Keratinocyte (primary cell): ENCODE measurements around the gene CA11. TPM values are rescaled to one million over a fixed set of nuclear protein-coding genes. Genes with fewer than 3 reads are reported as not detected.

Experiments
- DNase-seq: peaks from one replicate; pipeline ENCODE4 v3.0.0-alpha.2; 2011; ENCODE audit warnings: low read depth, missing footprints, low spot score
- FAIRE-seq: peaks from 2 replicates; lab custom pipeline; 2011; peaks lifted over from hg19 to GRCh38; lab: Jason Lieb, UNC
- H2AFZ ChIP-seq: 2 replicates; pipeline ENCODE4 v1.6.0; 2012; ENCODE audit warnings: low read length, control low read depth, inconsistent platforms; ENCODE audit not compliant: control insufficient read depth
- H3K27ac ChIP-seq: 2 replicates; pipeline ENCODE4 v1.5.1; 2011; ENCODE audit warnings: low read length; ENCODE audit not compliant: control insufficient read depth, insufficient read depth
- H3K27me3 ChIP-seq: 3 replicates; pipeline ENCODE4 v1.6.0; 2011; ENCODE audit warnings: low read length; ENCODE audit not compliant: control insufficient read depth, insufficient read depth; ENCODE audit errors: extremely low read depth
- H3K36me3 ChIP-seq, 2 experiments: 2 replicates in 1 of 2; 3 replicates in 1 of 2; pipeline ENCODE4 v1.5.1; 2011; ENCODE audit warnings: low read length in 2 of 2, mild to moderate bottlenecking in 1 of 2; ENCODE audit not compliant: control insufficient read depth in 2 of 2, insufficient read depth in 2 of 2; ENCODE audit errors: extremely low read depth in 1 of 2
- H3K4me1 ChIP-seq: 3 replicates; pipeline ENCODE4 v1.5.1; 2011; ENCODE audit warnings: low read length; ENCODE audit not compliant: control insufficient read depth, insufficient read depth; ENCODE audit errors: extremely low read depth
- H3K4me2 ChIP-seq: 3 replicates; pipeline ENCODE4 v1.6.0; 2011; ENCODE audit warnings: low read depth, low read length; ENCODE audit not compliant: control insufficient read depth, insufficient read depth; ENCODE audit errors: extremely low read depth
- H3K4me3 ChIP-seq, 3 experiments: fragments of 200-600 bp in 1 of 3; sonication (generic) in 1 of 3; 2 replicates in 2 of 3; 3 replicates in 1 of 3; pipeline ENCODE4 v1.5.1; 2011 to 2016; ENCODE audit warnings: low read length in 3 of 3, mild to moderate bottlenecking in 3 of 3, control low read depth in 2 of 3, inconsistent platforms in 1 of 3, low read depth in 1 of 3, mixed read lengths in 1 of 3, mixed run types in 1 of 3, moderate library complexity in 1 of 3; ENCODE audit not compliant: control insufficient read depth in 2 of 3, insufficient read depth in 2 of 3; ENCODE audit errors: extremely low read depth in 1 of 3
- H3K79me2 ChIP-seq: 2 replicates; pipeline ENCODE4 v1.6.0; 2012; ENCODE audit warnings: low read length; ENCODE audit not compliant: control insufficient read depth, insufficient read depth
- H3K9ac ChIP-seq: 3 replicates; pipeline ENCODE4 v1.6.0; 2011; ENCODE audit warnings: low read length; ENCODE audit not compliant: control insufficient read depth, insufficient read depth; ENCODE audit errors: extremely low read depth
- H3K9me1 ChIP-seq: 3 replicates; pipeline ENCODE4 v1.6.0; 2011; ENCODE audit warnings: low read length; ENCODE audit not compliant: control insufficient read depth, insufficient read depth; ENCODE audit errors: extremely low read depth
- H3K9me3 ChIP-seq: 2 replicates; pipeline ENCODE4 v1.5.1; 2012; ENCODE audit warnings: low read depth, low read length; ENCODE audit not compliant: control insufficient read depth
- H4K20me1 ChIP-seq: 3 replicates; pipeline ENCODE4 v1.6.0; 2011; ENCODE audit warnings: low read length; ENCODE audit not compliant: control insufficient read depth, insufficient read depth; ENCODE audit errors: extremely low read depth
- CTCF ChIP-seq, 3 experiments: IDR thresholded peaks in 1 of 3; conservative IDR thresholded peaks in 1 of 3; optimal IDR thresholded peaks in 1 of 3; 2 replicates in 2 of 3; 3 replicates in 1 of 3; pipeline versions ENCODE3 to v1.5.1; 2011; ENCODE audit warnings: low read length in 3 of 3, mild to moderate bottlenecking in 3 of 3, moderate library complexity in 2 of 3, control low read depth in 1 of 3, inconsistent platforms in 1 of 3; ENCODE audit not compliant: insufficient read depth in 2 of 3; ENCODE audit errors: extremely low read depth in 1 of 3
- EZH2 ChIP-seq: IDR thresholded peaks from one replicate; pipeline ENCODE4 v1.6.1; 2012; ENCODE audit warnings: inconsistent platforms, mild to moderate bottlenecking, low read length, moderate library complexity
- dilution Hi-C: fragments of 300-500 bp; cut with MboI; formaldehyde crosslinking; loops from one replicate; pipeline ENCODE4 v1.7.0; 2020; ENCODE audit warnings: low sequenced_read_pairs; ENCODE audit not compliant: extremely low pct_ligation_motif_present
- polyA plus RNA-seq, 5 experiments: library from polyadenylated mRNA; depleted of rRNA in 3 of 5; stranded (reverse) in 3 of 5; stranded (forward) in 1 of 5; unstranded in 1 of 5; fragments of >200 nt; gene quantifications; 1 replicate in 1 of 5; 2 replicates in 3 of 5; 3 replicates in 1 of 5; pipeline versions ENCODE4 v1.2.1 to v1.2.3, GENCODE V29; 2011 to 2012; ENCODE audit warnings: missing spikeins in 2 of 5, low read depth in 1 of 5, low replicate concordance in 1 of 5

Gene CA11
- polyA plus RNA-seq, 1 donor (not counting 4 experiments of a cell fraction or from before 2014, with no cell fraction given) = 1.6 TPM

GRCh38 chr19:48627201-48627864 lies 18.7 kb downstream of the CA11 start:
- peaks cover 20% of the 10 kb centered on the region for H3K4me1 ChIP-seq

GRCh38 chr19:48625891-48626327 lies 20.1 kb downstream of the CA11 start:
- FAIRE-seq (no peak), DNase-seq (no peak)
- Histone ChIP-seq H3K9me1 (no peaks in the 10 kb centered on the region), H3K9me3 (no peaks in the 10 kb centered on the region), H3K27me3 (no peaks in the 10 kb centered on the region), H4K20me1 (no peaks in the 10 kb centered on the region), H3K4me2 (no peak overlapping the region), H2AFZ (no peak overlapping the region), H3K4me1 (peaks cover 18% of the 10 kb centered on the region), H3K4me3 (no peak overlapping the region), H3K27ac (no peak overlapping the region), H3K79me2 (no peaks in the 10 kb centered on the region), H3K36me3 (peaks cover 1 to 4% of the 10 kb centered on the region in 2 experiments), H3K9ac (no peak overlapping the region)
- dilution Hi-C loops = no loop called here
- TF ChIP-seq EZH2 = no peak
- TF ChIP-seq CTCF (optimal IDR thresholded peaks at IDR 0.05 in 1 of 3, IDR thresholded peaks at IDR 0.05 in 1 of 3, conservative IDR thresholded peaks at IDR 0.05 in 1 of 3; ENCODE audit: extremely low read depth in 1 of 3, insufficient read depth in 2 of 3, low read length in 3 of 3) = no peak

More at GRCh38 chr19:48627201-48627864, 18.7 kb downstream of the CA11 start:
- H3K36me3 ChIP-seq = peaks cover 1 to 3% of the 10 kb centered on the region in 2 experiments
- H3K79me2 ChIP-seq = no peaks in the 10 kb centered on the region
- no peak for TF ChIP-seq EZH2
- TF ChIP-seq CTCF (optimal IDR thresholded peaks at IDR 0.05 in 1 of 3, IDR thresholded peaks at IDR 0.05 in 1 of 3, conservative IDR thresholded peaks at IDR 0.05 in 1 of 3; ENCODE audit: extremely low read depth in 1 of 3, insufficient read depth in 2 of 3, low read length in 3 of 3) = no peak
- FAIRE-seq = no peak
- no peaks in the 10 kb centered on the region for H3K9me1 ChIP-seq
- no peak overlapping the region for H2AFZ ChIP-seq
- DNase-seq = no peak
- H4K20me1 ChIP-seq = no peaks in the 10 kb centered on the region
- no peaks in the 10 kb centered on the region for H3K9me3 ChIP-seq
- H3K27me3 ChIP-seq = no peaks in the 10 kb centered on the region
- H3K27ac ChIP-seq = no peak overlapping the region
- H3K9ac ChIP-seq = no peak overlapping the region
- H3K4me2 ChIP-seq = no peak overlapping the region
- H3K4me3 ChIP-seq = no peak overlapping the region
- dilution Hi-C loops = no loop called here
